Measurements from ENCODE around the gene GPR68. TPM values are rescaled to one million over a fixed set of nuclear protein-coding genes. Genes with fewer than 3 reads are reported as not detected.

The GPR68 gene
- total RNA-seq, 1 donor from 2014 or later = 6.3 TPM

- H3K27me3 ChIP-seq = no peaks in the 10 kb centered on the region
- H3K27ac ChIP-seq = peak overlapping the region; percentile 53
- ATAC-seq = peak; percentile 64
- no peak for DNase-seq
- peaks cover 3% of the 10 kb centered on the region for H3K36me3 ChIP-seq
- intact Hi-C loops (cut with DNase I) = no loop called here
- no peak for TF ChIP-seq CTCF (IDR thresholded peaks at IDR 0.05)
- peaks cover 30% of the 10 kb centered on the region for H3K4me1 ChIP-seq
- H3K9me3 ChIP-seq = no peaks in the 10 kb centered on the region
- no peak overlapping the region for H3K4me3 ChIP-seq
Observed at GRCh38 chr14:91232052-91232451, 12.5 kb downstream of the GPR68 start.

- H3K4me1 ChIP-seq = peaks cover 30% of the 10 kb centered on the region
- TF ChIP-seq CTCF (IDR thresholded peaks at IDR 0.05) = no peak
- H3K27me3 ChIP-seq = no peaks in the 10 kb centered on the region
- no peak overlapping the region for H3K4me3 ChIP-seq
- intact Hi-C loops (cut with DNase I) = no loop called here
- H3K9me3 ChIP-seq = no peaks in the 10 kb centered on the region
- ATAC-seq = peak; percentile 31
- H3K27ac ChIP-seq = peak overlapping the region; percentile 53
- H3K36me3 ChIP-seq = peaks cover 4% of the 10 kb centered on the region
- no peak for DNase-seq
Observed at GRCh38 chr14:91231446-91231845, 13.1 kb downstream of the GPR68 start.

GRCh38 chr14:91230397-91231035 is 14.0 kb downstream of the GPR68 start:
- intact Hi-C loops (cut with DNase I) = no loop called here
- no peak for DNase-seq
- peaks cover 4% of the 10 kb centered on the region for H3K36me3 ChIP-seq
- H3K27ac ChIP-seq = peak overlapping the region; percentile 53
- no peak for ATAC-seq
- no peak for TF ChIP-seq CTCF (IDR thresholded peaks at IDR 0.05)
- no peak overlapping the region for H3K4me3 ChIP-seq
- no peaks in the 10 kb centered on the region for H3K9me3 ChIP-seq
- peaks cover 30% of the 10 kb centered on the region for H3K4me1 ChIP-seq
- H3K27me3 ChIP-seq = no peaks in the 10 kb centered on the region

- H3K36me3 ChIP-seq = peaks cover 4% of the 10 kb centered on the region
- H3K9me3 ChIP-seq = no peaks in the 10 kb centered on the region
- H3K27ac ChIP-seq = no peak overlapping the region
- TF ChIP-seq CTCF (IDR thresholded peaks at IDR 0.05) = no peak
- H3K4me3 ChIP-seq = no peak overlapping the region
- no peaks in the 10 kb centered on the region for H3K27me3 ChIP-seq
- ATAC-seq (peak; percentile 42), DNase-seq (no peak)
- intact Hi-C loops (cut with DNase I) = no loop called here
- H3K4me1 ChIP-seq = peaks cover 31% of the 10 kb centered on the region
Observed at GRCh38 chr14:91229743-91230200, 14.7 kb downstream of the GPR68 start.

GRCh38 chr14:91229005-91229382 is 15.5 kb downstream of the GPR68 start:
- ATAC-seq (no peak), DNase-seq (no peak)
- TF ChIP-seq CTCF (IDR thresholded peaks at IDR 0.05) = no peak
- Histone ChIP-seq H3K4me3 (no peak overlapping the region), H3K9me3 (no peaks in the 10 kb centered on the region), H3K36me3 (peaks cover 4% of the 10 kb centered on the region), H3K27me3 (no peaks in the 10 kb centered on the region), H3K27ac (no peak overlapping the region), H3K4me1 (peaks cover 38% of the 10 kb centered on the region)
- intact Hi-C loops (cut with DNase I) = no loop called here

Measured in upper lobe of right lung (tissue), 1 donor.